Thoracic aorta (tissue), 2 donors: ENCODE measurements around the gene ZNF569. TPM values are rescaled to one million over a fixed set of nuclear protein-coding genes. Genes with fewer than 3 reads are reported as not detected.
"Not testable (repeated sequence)": the region's sequence is repeated elsewhere in the genome, so short reads cannot be mapped to it uniquely, and the experiment has no call there.

Experiments used
- ATAC-seq: fragments of 150-250 bp; one replicate; pipeline ENCODE4 v1.8.0; 2017; ENCODE audit warnings: low read depth; ENCODE audit not compliant: insufficient number of reproducible peaks, low FRiP score
- DNase-seq: peaks from one replicate; pipeline ENCODE4 v3.0.0-alpha.2; 2020; ENCODE audit warnings: low spot score
- H3K27ac ChIP-seq, 2 donors: fragments of 200-600 bp; sonication (generic); 1 replicate in 1 of 2; 2 replicates in 1 of 2; pipeline ENCODE4 v1.5.1; 2016; ENCODE audit warnings: mild to moderate bottlenecking in 2 of 2, moderate library complexity in 2 of 2
- H3K27me3 ChIP-seq: fragments of 200-600 bp; sonication (generic); replicated peaks from 2 replicates; pipeline ENCODE4 v1.6.0; 2016; ENCODE audit warnings: mild to moderate bottlenecking; ENCODE audit not compliant: insufficient read depth
- H3K36me3 ChIP-seq: fragments of 200-600 bp; sonication (generic); one replicate; pipeline ENCODE4 v1.5.1; 2016
- H3K4me1 ChIP-seq, 2 donors: fragments of 200-600 bp; sonication (generic); 1 replicate in 1 of 2; 2 replicates in 1 of 2; pipeline versions ENCODE4 v1.5.1 to v1.6.0; 2016; ENCODE audit warnings: low read depth in 2 of 2, mild to moderate bottlenecking in 1 of 2; ENCODE audit not compliant: control insufficient read depth in 1 of 2
- H3K4me3 ChIP-seq: fragments of 200-600 bp; sonication (generic); 2 replicates; pipeline ENCODE4 v1.5.1; 2016; ENCODE audit warnings: mild to moderate bottlenecking
- H3K9me3 ChIP-seq: fragments of 200-600 bp; sonication (generic); 2 replicates; pipeline ENCODE4 v1.5.1; 2016
- CTCF ChIP-seq: fragments of 200-600 bp; sonication (generic); IDR thresholded peaks from one replicate; pipeline ENCODE4 v1.5.1; 2019; ENCODE audit warnings: antibody characterized with exemption
- total RNA-seq, 2 donors: library from RNA; depleted of rRNA; stranded (reverse); fragments of >200 nt; gene quantifications; one replicate each; pipeline versions ENCODE4 v1.1.0 to v1.2.3, GENCODE V29; 2016

The ZNF569 gene
- total RNA-seq, 2 donors from 2014 or later, result 4.6 to 13.3 TPM

- H3K27ac ChIP-seq, result no peak overlapping the region
- peaks cover 58% of the 10 kb centered on the region for H3K36me3 ChIP-seq
- ATAC-seq (no peak), DNase-seq (no peak)
- H3K4me1 ChIP-seq, result no peaks in the 10 kb centered on the region
- H3K4me3 ChIP-seq, result no peak overlapping the region
- no peaks in the 10 kb centered on the region for H3K27me3 ChIP-seq
- H3K9me3 ChIP-seq, result peaks cover 93% of the 10 kb centered on the region
- TF ChIP-seq CTCF, result no peak
Measured at GRCh38 chr19:37389234-37389633, 78.0 kb downstream of the ZNF569 start.

GRCh38 chr19:37370880-37371661, 96.2 kb downstream of the ZNF569 start, which contains the start of gene ZNF527:
TSS of gene ZNF527 (plus strand) at chr19:37371099. CDS start at chr19:37374199, 3,100 bp downstream.
- ATAC-seq (peak; percentile 94), DNase-seq (peak; percentile 90)
- Histone ChIP-seq H3K27me3 (no peaks in the 10 kb centered on the region), H3K4me3 (peak within 1 kb of the TSS; percentile 85), H3K4me1 (peaks cover 3 to 13% of the 10 kb centered on the region in 2 donors), H3K36me3 (peaks cover 19% of the 10 kb centered on the region), H3K9me3 (peaks cover 10% of the 10 kb centered on the region), H3K27ac (peak within 1 kb of the TSS; percentile 51 to 76)
- TF ChIP-seq CTCF, result no peak

- ATAC-seq, DNase-seq, H3K27me3 ChIP-seq: not testable (repeated sequence)
- Histone ChIP-seq H3K4me3 (peak overlapping the region; percentile 85), H3K36me3 (peaks cover 13% of the 10 kb centered on the region), H3K9me3 (peaks cover 15% of the 10 kb centered on the region), H3K4me1 (peaks cover 3 to 13% of the 10 kb centered on the region in 2 donors), H3K27ac (peak overlapping the region; percentile 36 to 76)
Measured at GRCh38 chr19:37370386-37370879, 96.8 kb downstream of the ZNF569 start.

GRCh38 chr19:37362733-37363132, 104.5 kb downstream of the ZNF569 start:
- no peaks in the 10 kb centered on the region for H3K27me3 ChIP-seq
- H3K9me3 ChIP-seq, result peaks cover 18% of the 10 kb centered on the region
- DNase-seq, result no peak
- no peaks in the 10 kb centered on the region for H3K4me1 ChIP-seq
- no peak overlapping the region for H3K4me3 ChIP-seq
- ATAC-seq, result no peak
- no peak for TF ChIP-seq CTCF
- no peak overlapping the region for H3K27ac ChIP-seq
- H3K36me3 ChIP-seq, result peaks cover 35% of the 10 kb centered on the region

GRCh38 chr19:37361994-37362393, 105.2 kb downstream of the ZNF569 start:
- no peaks in the 10 kb centered on the region for H3K4me1 ChIP-seq
- ATAC-seq (no peak), DNase-seq (no peak)
- TF ChIP-seq CTCF, result no peak
- H3K36me3 ChIP-seq, result peaks cover 35% of the 10 kb centered on the region
- H3K4me3 ChIP-seq, result no peak overlapping the region
- H3K27me3 ChIP-seq, result no peaks in the 10 kb centered on the region
- H3K9me3 ChIP-seq, result peaks cover 18% of the 10 kb centered on the region
- H3K27ac ChIP-seq, result no peak overlapping the region

Other genes starting within 250 kb of the ZNF569 start
- gene ZNF383, start 249.2 kb downstream of the ZNF569 start, total RNA-seq, result 10 to 100 TPM in 1 of 2 donors, 1 to 10 TPM in 1; 5.3 to 10.0 TPM
- gene ZNF527, start 96.3 kb downstream of the ZNF569 start, total RNA-seq, result 10 to 100 TPM in 1 of 2 donors, 1 to 10 TPM in 1; 3.8 to 20.9 TPM
- 10 to 100 TPM in 1 of 2 donors, 1 to 10 TPM in 1; 6.8 to 18.9 TPM for gene ZNF570, start 1.9 kb upstream of the ZNF569 start, total RNA-seq
- gene ZNF793, start 39.5 kb upstream of the ZNF569 start, total RNA-seq, result 10 to 100 TPM; 11.8 to 12.1 TPM
- 1 to 10 TPM; 3.0 to 7.0 TPM for gene ZNF571, start 127.3 kb upstream of the ZNF569 start, total RNA-seq
- gene ZNF540, start 127.4 kb upstream of the ZNF569 start, total RNA-seq, result 10 to 100 TPM in 1 of 2 donors, 1 to 10 TPM in 1; 4.5 to 18.3 TPM
- gene ZFP30, start 188.0 kb upstream of the ZNF569 start, total RNA-seq, result 10 to 100 TPM in 1 of 2 donors, 1 to 10 TPM in 1; 6.6 to 23.6 TPM